Stimulated activated CD8-positive, alpha-beta memory T cell treated with anti-CD3 and anti-CD28 coated beads, Interleukin-15, amount 100 ng/mL, for 48 hours (primary cell): ENCODE measurements around the gene PCDHGA12.
A peak's percentile ranks its signal among the peaks of the same experiment; 100 is the strongest.
"Not testable (repeated sequence)": the region's sequence is repeated elsewhere in the genome, so short reads cannot be mapped to it uniquely, and the experiment has no call there.

Experiments used
- DNase-seq, 2 donors: peaks; one replicate each; pipeline ENCODE4 v3.0.0-alpha.2; 2020; ENCODE audit warnings: low read depth in 2 of 2

Gene PCDHGA12

DNA sequence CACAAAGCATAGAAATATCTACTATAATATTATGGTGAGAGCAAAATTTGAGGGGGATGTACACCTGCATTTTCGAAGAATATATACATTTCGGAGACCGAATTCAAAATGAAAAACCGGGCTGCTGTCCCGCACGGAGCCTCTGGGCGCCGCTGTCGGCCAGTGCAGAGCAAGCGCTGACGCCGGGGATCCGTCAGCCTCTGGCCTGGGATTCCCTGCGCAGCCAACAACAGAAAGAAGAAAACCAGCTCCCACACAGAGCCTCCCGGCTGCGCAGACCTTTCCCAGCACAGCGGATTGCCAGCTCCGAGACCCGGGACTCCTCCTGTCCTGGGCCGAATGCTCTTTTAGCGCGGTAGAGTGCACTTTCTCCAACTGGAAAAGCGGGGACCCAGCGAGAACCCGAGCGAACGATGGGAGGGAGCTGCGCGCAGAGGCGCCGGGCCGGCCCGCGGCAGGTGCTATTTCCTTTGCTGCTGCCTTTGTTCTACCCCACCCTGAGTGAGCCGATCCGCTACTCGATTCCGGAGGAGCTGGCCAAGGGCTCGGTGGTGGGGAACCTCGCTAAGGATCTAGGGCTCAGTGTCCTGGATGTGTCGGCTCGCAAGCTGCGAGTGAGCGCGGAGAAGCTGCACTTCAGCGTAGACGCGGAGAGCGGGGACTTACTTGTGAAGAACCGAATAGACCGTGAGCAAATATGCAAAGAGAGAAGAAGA, 22.4 kb upstream of the PCDHGA12 start, which contains the start of gene PCDHGB6:
Gene PCDHGB6 (plus strand): TSS at position 232 of the 716 bp plus-strand sequence. CDS start 182 bp downstream, at position 414.
- DNase-seq, result peak in 1 of 2 donors; percentile 23

DNA sequence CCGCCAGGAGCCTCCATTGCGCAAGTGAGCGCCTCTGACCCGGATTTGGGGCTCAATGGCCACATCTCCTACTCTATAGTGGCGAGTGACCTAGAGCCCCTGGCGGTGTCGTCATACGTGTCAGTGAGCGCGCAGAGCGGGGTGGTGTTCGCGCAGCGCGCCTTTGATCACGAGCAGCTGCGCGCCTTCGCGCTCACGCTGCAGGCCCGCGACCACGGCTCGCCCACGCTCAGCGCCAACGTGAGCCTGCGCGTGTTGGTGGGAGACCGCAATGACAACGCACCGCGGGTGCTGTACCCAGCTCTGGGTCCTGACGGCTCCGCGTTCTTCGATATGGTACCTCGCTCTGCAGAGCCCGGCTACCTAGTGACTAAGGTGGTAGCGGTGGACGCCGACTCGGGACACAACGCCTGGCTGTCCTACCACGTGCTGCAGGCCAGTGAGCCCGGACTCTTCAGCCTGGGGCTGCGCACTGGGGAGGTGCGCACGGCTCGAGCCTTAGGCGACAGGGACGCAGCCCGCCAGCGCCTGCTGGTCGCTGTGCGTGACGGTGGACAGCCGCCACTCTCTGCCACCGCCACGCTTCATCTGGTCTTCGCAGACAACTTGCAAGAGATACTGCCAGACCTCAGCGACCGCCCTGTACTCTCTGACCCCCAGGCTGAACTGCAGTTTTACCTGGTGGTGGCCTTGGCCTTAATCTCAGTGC, 20.6 kb upstream of the PCDHGA12 start:
- DNase-seq, result no peak

DNA sequence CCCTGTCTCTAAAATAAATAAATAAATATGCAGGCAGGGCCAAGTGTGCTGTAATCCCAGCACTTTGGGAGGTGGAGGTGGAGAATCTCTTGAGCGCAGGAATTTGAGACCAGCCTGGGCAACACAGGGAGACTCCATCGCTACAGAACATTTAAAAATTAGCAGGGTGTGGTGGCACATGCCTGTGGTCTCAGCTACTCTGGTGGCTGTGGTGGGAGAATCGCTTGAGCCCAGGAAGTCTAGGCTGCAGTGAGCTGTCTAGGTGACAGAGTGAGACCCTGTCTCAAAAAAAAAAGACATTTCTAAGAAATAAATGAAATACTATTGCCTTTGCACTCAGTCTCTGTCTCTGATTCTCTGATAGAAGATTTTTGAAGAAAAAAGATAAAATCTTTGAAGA, 18.7 kb upstream of the PCDHGA12 start:
- DNase-seq, result no peak

DNA sequence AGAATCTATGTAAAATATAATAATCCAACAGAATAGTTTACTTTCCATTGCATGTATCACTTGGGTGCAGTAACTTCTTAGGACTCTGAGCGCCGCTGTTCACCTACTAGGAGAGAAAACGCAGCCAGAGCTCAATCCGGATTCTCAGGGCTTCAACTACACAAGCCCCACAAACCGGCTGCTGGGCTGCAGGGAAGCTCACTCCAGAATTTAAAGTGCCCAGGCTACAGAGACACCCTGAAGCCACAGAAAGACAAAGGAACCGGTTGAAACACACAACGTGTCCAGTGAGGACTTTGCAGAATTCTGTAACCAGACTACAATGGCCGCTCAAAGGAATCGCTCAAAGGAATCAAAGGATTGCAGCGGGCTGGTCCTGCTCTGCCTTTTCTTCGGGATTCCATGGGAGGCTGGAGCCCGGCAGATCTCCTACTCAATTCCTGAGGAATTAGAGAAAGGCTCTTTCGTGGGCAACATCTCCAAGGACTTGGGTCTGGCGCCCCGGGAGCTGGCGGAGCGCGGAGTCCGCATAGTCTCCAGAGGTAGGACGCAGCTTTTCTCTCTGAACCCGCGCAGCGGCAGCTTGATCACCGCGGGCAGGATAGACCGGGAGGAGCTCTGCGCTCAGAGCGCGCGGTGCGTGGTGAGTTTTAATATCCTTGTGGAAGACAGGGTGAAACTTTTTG, 17.3 kb upstream of the PCDHGA12 start, which contains the start of gene PCDHGA10:
Gene PCDHGA10 (plus strand): TSS at position 134 of the 686 bp plus-strand sequence. CDS start 189 bp downstream, at position 323.
- no peak for DNase-seq

DNA sequence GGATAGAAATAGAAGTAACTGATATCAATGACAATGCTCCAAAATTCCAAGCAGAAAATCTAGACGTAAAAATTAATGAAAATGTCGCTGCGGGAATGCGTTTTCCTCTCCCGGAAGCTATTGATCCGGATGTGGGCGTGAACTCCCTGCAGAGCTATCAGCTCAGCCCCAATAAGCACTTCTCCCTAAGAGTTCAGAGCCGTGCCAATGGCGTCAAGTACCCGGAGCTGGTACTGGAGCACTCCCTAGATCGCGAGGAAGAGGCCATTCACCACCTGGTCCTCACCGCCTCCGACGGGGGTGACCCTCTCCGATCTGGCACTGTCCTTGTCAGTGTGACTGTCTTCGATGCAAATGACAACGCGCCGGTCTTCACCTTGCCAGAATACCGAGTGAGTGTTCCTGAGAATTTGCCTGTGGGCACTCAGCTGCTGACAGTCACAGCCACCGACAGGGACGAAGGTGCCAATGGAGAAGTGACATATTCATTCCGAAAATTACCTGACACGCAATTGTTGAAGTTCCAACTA, 16.7 kb upstream of the PCDHGA12 start:
- DNase-seq, result no peak

DNA sequence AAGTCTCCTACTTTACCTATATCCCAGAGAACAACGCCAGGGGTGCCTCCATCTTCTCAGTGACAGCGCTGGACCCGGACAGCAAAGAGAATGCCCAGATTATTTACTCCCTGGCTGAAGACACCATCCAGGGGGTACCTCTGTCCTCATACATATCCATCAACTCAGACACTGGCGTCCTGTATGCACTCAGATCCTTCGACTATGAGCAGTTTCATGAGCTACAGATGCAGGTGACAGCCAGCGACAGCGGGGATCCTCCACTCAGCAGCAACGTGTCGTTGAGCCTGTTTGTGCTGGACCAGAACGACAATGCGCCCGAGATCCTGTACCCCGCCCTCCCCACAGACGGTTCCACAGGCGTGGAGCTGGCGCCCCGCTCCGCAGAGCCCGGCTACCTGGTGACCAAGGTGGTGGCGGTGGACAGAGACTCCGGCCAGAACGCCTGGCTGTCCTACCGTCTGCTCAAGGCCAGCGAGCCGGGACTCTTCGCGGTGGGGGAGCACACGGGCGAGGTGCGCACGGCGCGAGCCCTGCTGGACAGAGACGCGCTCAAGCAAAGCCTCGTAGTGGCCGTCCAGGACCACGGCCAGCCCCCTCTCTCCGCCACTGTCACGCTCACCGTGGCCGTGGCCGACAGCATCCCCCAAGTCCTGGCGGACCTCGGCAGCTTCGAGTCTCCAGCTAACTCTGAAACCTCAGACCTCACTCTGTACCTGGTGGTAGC, 15.6 kb upstream of the PCDHGA12 start:
- DNase-seq, result not testable (repeated sequence)

DNA sequence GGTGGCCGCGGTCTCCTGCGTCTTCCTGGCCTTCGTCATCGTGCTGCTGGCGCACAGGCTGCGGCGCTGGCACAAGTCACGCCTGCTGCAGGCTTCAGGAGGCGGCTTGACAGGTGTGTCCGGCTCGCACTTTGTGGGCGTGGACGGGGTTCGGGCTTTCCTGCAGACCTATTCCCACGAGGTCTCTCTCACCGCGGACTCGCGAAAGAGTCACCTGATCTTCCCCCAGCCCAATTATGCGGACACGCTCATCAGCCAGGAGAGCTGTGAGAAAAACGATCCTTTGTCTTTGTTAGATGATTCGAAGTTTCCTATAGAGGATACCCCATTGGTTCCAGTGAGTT, 15.1 kb upstream of the PCDHGA12 start:
- not testable (repeated sequence) for DNase-seq

DNA sequence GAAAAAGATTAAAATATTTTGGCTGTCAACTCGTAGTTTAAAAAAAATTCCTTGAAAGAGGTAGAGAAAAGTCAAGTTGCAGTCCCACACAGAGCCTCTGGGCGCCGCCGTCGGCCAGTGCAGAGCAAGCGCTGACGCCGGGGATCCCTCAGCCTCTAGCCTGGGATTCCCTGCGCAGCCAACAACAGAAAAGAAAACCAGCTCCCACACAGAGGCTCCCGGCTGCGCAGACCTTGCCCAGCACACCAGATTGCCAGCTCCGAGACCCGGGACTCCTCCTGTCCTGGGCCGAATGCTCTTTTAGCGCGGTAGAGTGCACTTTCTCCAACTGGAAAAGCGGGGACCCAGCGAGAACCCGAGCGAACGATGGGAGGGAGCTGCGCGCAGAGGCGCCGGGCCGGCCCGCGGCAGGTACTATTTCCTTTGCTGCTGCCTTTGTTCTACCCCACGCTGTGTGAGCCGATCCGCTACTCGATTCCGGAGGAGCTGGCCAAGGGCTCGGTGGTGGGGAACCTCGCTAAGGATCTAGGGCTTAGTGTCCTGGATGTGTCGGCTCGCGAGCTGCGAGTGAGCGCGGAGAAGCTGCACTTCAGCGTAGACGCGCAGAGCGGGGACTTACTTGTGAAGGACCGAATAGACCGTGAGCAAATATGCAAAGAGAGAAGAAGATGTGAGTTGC, 12.7 kb upstream of the PCDHGA12 start, which contains the start of gene PCDHGB7:
Gene PCDHGB7 (plus strand): TSS at position 184 of the 679 bp plus-strand sequence. CDS start 183 bp downstream, at position 367.
- DNase-seq, result peak; percentile 42 to 50

DNA sequence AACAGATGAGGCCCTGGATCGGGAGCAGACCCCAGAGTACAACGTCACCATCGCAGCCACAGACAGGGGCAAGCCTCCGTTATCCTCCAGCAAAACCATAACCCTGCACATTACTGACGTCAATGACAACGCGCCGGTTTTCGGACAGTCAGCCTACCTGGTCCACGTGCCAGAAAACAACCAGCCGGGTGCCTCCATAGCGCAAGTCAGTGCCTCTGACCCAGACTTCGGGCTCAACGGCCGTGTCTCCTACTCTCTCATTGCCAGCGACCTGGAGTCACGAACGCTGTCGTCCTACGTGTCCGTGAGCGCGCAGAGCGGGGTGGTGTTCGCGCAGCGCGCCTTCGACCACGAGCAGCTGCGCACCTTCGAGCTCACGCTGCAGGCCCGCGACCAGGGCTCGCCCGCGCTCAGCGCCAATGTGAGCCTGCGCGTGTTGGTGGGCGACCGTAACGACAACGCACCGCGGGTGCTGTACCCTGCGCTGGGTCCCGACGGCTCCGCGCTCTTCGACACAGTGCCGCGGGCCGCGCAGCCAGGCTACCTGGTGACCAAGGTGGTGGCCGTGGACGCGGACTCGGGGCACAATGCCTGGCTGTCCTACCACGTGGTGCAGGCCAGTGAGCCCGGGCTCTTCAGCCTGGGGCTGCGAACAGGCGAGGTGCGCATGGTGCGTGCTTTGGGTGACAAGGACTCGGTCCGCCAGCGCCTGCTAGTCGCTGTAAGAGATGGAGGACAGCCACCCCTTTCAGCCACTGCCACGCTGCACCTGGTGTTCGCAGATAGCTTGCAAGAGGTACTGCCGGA, 11.0 kb upstream of the PCDHGA12 start:
- no peak for DNase-seq

DNA sequence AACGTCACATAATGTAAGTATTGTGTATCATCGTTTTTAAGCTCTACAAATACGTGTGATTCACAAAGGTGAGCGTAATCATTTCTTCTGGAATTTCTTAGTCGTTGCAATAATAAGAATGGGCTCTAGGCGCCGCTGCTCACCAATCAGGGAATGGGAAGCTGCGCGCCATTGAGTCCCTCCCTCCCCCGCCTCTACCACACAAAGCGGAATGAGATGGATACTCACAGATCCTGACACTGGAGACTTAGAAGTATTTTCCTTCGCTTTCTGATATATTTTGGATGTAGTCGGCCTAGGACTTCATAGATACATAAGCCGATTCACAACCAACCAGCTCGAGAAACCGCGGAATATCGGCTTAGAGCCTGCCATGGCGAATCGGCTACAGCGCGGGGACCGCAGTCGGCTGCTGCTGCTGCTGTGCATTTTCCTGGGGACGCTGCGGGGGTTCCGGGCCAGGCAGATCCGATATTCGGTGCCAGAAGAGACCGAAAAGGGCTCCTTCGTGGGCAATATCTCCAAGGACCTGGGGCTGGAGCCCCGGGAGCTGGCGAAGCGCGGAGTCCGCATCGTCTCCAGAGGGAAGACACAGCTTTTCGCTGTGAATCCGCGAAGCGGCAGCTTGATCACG, 9.3 kb upstream of the PCDHGA12 start, which contains the start of gene PCDHGA11:
Gene PCDHGA11 (plus strand): TSS at position 197 of the 634 bp plus-strand sequence. CDS start 177 bp downstream, at position 374.
- no peak for DNase-seq

DNA sequence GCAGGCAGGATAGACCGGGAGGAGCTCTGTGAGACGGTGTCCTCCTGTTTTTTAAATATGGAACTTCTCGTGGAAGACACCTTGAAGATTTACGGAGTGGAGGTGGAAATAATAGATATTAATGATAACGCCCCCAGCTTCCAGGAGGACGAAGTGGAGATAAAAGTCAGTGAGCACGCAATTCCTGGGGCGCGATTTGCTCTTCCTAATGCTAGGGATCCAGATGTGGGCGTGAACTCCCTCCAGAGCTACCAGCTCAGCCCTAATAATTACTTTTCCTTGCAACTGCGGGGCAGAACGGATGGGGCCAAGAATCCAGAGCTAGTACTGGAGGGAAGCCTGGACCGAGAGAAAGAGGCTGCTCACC, 8.8 kb upstream of the PCDHGA12 start:
- no peak for DNase-seq

DNA sequence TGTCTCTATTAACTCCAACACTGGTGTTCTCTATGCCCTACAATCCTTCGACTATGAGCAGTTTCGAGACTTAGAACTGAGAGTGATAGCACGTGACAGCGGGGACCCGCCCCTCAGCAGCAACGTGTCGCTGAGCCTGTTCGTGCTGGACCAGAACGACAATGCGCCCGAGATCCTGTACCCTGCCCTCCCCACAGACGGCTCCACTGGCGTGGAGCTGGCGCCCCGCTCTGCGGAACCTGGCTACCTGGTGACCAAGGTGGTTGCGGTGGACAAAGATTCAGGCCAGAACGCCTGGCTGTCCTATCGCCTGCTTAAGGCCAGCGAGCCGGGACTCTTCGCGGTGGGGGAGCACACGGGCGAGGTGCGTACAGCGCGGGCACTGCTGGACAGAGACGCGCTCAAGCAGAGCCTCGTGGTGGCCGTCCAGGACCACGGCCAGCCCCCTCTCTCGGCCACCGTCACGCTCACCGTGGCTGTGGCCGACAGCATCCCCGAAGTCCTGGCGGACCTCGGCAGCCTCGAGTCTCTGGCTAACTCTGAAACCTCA, 7.5 kb upstream of the PCDHGA12 start:
- DNase-seq, result no peak

DNA sequence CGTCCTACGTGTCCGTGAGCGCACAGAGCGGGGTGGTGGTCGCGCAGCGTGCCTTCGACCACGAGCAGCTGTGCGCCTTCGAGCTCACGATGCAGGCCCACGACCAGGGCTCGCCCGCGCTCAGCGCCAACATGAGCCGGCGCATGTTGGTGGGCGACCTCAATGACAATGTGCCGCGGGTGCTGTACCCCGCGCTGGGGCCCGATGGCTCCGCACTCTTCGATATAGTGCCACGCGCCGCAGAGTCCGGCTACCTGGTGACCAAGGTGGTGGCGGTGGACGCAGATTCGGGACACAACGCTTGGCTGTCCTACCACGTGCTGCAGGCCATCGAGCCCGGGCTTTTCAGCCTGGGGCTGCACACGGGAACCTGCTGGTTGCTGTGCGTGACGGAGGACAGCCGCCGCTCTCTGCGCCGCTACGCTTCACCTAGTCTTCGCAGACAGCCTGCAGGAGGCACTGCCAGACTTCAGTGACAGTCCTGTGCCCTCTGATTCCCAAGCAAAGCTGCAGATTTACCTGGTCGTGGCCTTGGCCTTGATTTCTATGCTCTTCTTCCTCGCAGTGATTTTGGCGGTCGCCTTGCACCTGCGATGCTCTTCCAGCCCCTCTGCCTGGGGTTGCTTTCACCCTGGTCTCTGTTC, 2.4 kb upstream of the PCDHGA12 start:
- no peak for DNase-seq

DNA sequence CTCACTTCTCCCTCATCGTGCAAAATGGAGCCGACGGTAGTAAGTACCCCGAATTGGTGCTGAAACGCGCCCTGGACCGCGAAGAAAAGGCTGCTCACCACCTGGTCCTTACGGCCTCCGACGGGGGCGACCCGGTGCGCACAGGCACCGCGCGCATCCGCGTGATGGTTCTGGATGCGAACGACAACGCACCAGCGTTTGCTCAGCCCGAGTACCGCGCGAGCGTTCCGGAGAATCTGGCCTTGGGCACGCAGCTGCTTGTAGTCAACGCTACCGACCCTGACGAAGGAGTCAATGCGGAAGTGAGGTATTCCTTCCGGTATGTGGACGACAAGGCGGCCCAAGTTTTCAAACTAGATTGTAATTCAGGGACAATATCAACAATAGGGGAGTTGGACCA, 979 bp downstream of the PCDHGA12 start:
- DNase-seq, result no peak

DNA sequence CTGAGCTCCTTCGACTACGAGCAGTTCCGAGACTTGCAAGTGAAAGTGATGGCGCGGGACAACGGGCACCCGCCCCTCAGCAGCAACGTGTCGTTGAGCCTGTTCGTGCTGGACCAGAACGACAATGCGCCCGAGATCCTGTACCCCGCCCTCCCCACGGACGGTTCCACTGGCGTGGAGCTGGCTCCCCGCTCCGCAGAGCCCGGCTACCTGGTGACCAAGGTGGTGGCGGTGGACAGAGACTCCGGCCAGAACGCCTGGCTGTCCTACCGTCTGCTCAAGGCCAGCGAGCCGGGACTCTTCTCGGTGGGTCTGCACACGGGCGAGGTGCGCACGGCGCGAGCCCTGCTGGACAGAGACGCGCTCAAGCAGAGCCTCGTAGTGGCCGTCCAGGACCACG, 2.0 kb downstream of the PCDHGA12 start:
- not testable (repeated sequence) for DNase-seq

DNA sequence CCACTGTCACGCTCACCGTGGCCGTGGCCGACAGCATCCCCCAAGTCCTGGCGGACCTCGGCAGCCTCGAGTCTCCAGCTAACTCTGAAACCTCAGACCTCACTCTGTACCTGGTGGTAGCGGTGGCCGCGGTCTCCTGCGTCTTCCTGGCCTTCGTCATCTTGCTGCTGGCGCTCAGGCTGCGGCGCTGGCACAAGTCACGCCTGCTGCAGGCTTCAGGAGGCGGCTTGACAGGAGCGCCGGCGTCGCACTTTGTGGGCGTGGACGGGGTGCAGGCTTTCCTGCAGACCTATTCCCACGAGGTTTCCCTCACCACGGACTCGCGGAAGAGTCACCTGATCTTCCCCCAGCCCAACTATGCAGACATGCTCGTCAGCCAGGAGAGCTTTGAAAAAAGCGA, 2.4 kb downstream of the PCDHGA12 start:
- not testable (repeated sequence) for DNase-seq

DNA sequence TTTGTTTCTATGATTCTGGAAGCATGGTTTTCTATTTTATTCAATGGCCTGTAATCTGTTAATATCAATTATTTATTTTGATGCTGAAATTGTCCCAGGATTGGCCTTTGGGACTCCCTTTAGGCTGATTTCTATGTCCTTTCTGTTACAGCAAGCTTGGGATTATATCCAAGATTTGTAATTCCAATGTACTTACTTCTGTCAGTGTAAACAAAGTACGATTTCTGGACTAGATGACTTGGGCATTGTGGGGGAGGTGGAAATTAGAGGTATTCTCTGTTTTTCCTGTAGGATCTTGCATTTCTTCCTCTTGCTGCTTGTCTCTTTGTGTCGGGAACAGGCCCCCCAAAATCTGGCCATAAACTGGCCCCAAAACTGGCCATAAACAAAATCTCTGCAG, 3.7 kb downstream of the PCDHGA12 start:
- no peak for DNase-seq

DNA sequence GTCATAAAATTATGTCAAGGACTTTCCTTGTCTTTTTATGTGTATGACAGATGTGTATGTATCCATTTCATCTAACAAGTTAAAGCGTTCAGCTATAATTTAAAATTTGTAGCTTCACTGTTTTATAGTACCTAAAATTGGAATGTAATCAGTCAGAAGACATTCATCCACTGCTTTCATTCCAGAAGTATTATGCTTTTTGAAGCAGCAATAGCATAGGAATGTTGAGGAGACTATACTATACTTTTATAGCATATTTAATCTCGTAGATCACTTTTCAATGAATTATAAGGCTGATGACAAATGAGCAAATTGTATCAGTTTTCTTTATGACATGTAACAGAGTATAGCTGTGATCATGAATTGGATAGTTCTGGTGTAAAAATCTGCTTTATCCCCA, 6.9 kb downstream of the PCDHGA12 start:
- no peak for DNase-seq
